ENCODE measurements around the gene TMEM209. TPM values are rescaled to one million over a fixed set of nuclear protein-coding genes. Genes with fewer than 3 reads are reported as not detected.
"Not testable (repeated sequence)": the region's sequence is repeated elsewhere in the genome, so short reads cannot be mapped to it uniquely, and the experiment has no call there.

The TMEM209 gene
- 10 to 100 TPM; 40.2 to 43.4 TPM for total RNA-seq

DNA sequence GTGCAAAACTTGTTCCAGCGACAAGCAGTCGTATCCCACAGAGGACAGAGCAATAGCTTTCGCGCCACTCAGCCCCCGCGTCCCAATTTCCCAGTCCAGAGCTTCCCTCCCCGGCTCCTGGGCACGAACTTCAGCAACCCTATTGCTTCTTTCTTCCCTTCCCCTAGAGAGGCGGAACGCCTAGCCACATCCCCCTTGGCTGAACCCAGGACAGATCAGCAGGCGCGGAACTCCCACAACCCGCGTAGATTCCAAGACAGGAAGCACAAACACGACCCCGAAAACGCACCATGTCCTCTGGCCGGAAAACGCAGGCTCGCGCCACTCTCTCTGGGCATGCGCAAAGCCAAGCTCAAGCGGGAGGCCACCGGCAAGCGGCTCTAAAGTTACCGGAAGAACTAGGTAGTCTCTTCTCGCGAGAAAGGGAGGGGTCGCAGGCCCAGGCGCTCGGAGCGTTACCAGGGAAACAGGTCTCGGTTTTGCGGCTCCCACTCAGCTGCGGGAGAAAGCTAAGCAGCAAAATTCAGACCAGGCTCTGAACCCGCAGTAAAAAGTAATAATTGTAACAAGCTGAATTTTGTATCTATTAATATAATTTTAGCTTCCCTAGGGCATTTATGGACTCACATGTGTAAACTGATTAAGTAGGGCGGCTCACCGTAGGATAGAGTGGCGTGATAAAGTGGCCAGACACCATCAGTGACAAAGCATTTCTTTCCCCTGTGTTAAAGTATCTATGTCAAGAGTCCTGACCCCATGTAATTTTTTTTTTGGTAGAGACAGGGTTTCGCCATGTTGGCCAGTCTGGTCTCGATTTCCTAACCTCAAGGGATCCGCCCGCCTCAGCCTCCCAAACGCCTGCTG is at the start of gene TMEM209:
Gene TMEM209, minus strand, starts transcription at position 323 of the 864 bp plus-strand sequence. Its CDS starts 31 bp downstream, at position 292.
- ChIA-PET POLR2A (interaction anchor here (0.6 to 1.7 kb wide), 24 partner anchors 10 to 905 kb away, joined by 3 to 22 read pairs (median 4); partner anchors contain the start of genes CEP41, KLHDC10 and ZC3HC1), CTCF (interaction anchor here (0.6 to 1.9 kb wide), 10 partner anchors 10 to 627 kb away, joined by 3 to 9 read pairs (median 3); partner anchors contain the start of gene KLHDC10)
- peaks cover 30% of the 10 kb centered on the region for H3K36me3 Mint-ChIP-seq (ENCODE audit: low read depth)
- peak within 1 kb of the TSS; percentile 100 for H3K27ac Mint-ChIP-seq
- H3K4me3 Mint-ChIP-seq: peak within 1 kb of the TSS; percentile 100
- H3K4me1 Mint-ChIP-seq (ENCODE audit: low read depth): peaks cover 31% of the 10 kb centered on the region
- DNase-seq: peak; percentile 96
- ATAC-seq: peak; percentile 94
- peaks cover 2% of the 10 kb centered on the region for H3K27me3 Mint-ChIP-seq (ENCODE audit: low read depth)
- H3K9me3 Mint-ChIP-seq (ENCODE audit: insufficient read depth): no peaks in the 10 kb centered on the region

DNA sequence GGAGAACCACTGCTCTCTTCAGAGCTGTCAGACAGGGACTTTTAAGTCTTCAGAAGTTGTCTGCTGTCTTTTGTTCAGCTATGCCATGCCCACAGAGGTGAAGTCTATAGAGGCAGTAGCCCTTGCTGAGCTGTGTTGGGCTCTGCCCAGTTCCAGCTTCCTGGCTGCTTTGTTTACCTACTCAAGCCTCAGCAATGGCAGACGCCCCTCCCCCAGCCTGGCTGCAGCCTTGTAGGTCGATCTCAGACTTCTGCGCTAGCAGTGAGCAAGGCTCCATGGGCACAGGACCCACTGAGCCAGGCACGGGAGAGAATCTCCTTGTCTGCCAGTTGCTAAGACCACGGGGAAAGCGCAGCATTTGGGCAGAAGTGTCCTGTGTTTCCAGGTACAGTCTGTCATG is 49.3 kb upstream of the TMEM209 start:
- CTCF ChIA-PET: no interaction called here

DNA sequence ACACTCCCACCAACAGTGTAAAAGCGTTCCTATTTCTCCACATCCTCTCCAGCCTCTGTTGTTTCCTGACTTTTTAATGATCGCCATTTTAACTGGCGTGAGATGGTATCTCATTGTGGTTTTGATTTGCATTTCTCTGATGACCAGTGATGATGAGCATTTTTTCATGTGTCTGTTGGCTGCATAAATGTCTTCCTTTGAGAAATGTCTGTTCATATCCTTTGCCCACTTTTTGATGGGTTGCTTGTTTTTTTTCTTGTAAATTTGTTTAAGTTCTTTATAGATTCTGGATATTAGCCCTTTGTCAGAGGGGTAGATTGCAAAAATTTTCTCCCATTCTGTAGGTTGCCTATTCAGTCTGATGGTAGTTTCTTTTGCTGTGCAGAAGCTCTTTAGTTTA is 44.4 kb upstream of the TMEM209 start:
- ATAC-seq; H3K36me3 Mint-ChIP-seq (ENCODE audit: low read depth); DNase-seq; H3K4me1 Mint-ChIP-seq (ENCODE audit: low read depth); H3K27ac Mint-ChIP-seq; H3K4me3 Mint-ChIP-seq; CTCF ChIA-PET; H3K9me3 Mint-ChIP-seq (ENCODE audit: insufficient read depth); POLR2A ChIA-PET: not testable (repeated sequence)
- H3K27me3 Mint-ChIP-seq (ENCODE audit: low read depth): peaks cover 20% of the 10 kb centered on the region

More for the DNA sequence above, 49.3 kb upstream of the TMEM209 start:
- H3K27ac Mint-ChIP-seq: no peak overlapping the region
- peaks cover 6% of the 10 kb centered on the region for H3K9me3 Mint-ChIP-seq (ENCODE audit: insufficient read depth)
- peaks cover 16% of the 10 kb centered on the region for H3K27me3 Mint-ChIP-seq (ENCODE audit: low read depth)
- no peak for ATAC-seq
- POLR2A ChIA-PET: no interaction called here
- no peak for DNase-seq
- no peak overlapping the region for H3K4me3 Mint-ChIP-seq
- H3K4me1 Mint-ChIP-seq (ENCODE audit: low read depth): no peaks in the 10 kb centered on the region
- H3K36me3 Mint-ChIP-seq (ENCODE audit: low read depth): no peaks in the 10 kb centered on the region

DNA sequence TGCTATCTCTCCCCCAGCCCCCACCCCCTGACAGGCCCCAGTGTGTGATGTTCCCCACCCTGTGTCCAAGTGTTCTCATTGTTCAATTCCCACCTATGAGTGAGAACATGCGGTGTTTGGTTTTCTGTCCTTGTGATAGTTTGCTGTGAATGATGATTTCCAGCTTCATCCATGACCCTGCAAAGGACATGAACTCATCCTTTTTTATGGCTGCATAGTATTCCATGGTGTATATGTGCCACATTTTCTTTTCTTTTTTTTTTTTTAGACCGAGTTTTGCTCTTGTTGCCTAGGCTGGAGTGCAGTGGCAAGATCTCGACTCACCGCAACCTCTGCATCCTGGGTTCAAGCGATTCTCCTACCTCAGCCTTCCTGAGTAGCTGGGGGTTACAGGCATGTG is 43.6 kb upstream of the TMEM209 start:
- H3K4me1 Mint-ChIP-seq (ENCODE audit: low read depth); CTCF ChIA-PET; POLR2A ChIA-PET; ATAC-seq; DNase-seq; H3K27ac Mint-ChIP-seq; H3K4me3 Mint-ChIP-seq; H3K36me3 Mint-ChIP-seq (ENCODE audit: low read depth); H3K9me3 Mint-ChIP-seq (ENCODE audit: insufficient read depth): not testable (repeated sequence)
- H3K27me3 Mint-ChIP-seq (ENCODE audit: low read depth): peaks cover 17% of the 10 kb centered on the region

DNA sequence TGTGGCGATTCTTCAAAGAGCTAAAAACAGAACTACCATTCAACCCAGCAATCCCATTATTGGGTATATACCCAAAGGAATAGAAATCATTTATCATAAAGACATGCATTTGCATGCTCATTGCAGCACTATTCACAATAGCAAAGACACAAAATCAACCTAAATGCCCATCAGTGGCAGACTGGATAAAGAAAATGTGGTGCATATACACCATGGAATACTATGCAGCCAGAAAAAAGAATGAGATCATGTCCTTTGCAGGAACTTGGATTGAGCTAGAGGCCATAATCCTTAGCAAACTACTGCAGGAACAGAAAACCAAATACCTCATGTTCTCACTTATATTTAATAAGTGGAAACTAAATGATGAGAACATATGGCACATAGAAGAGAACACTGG is 41.3 kb upstream of the TMEM209 start:
- H3K27me3 Mint-ChIP-seq (ENCODE audit: low read depth); H3K36me3 Mint-ChIP-seq (ENCODE audit: low read depth); H3K27ac Mint-ChIP-seq; CTCF ChIA-PET; POLR2A ChIA-PET; H3K9me3 Mint-ChIP-seq (ENCODE audit: insufficient read depth); H3K4me3 Mint-ChIP-seq; DNase-seq; ATAC-seq: not testable (repeated sequence)
- H3K4me1 Mint-ChIP-seq (ENCODE audit: low read depth): peaks cover 11% of the 10 kb centered on the region

DNA sequence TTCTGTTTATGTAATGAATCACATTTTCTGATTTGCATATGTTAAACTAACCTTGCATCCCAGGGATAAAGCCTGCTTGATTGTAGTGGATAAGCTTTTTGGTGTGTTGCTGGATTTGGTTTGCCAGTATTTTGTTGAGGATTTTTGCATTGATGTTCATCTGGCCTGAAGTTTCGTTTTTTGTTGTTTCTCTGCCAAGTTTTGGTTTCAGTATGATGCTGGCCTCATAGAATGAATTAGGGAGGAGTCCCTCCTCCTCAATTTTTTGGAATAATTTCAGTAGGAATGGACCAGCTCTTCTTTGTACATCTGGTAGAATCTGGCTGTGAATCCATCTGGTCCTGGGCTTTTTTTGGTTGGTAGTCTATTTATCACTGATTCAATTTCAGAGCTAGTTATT is 38.3 kb upstream of the TMEM209 start:
- CTCF ChIA-PET: interaction anchor here (0.9 to 3.0 kb wide), 7 partner anchors 51 to 514 kb away, joined by 4 to 22 read pairs (median 5); partner anchors contain the start of gene KLHDC10
- DNase-seq; H3K9me3 Mint-ChIP-seq (ENCODE audit: insufficient read depth); H3K27me3 Mint-ChIP-seq (ENCODE audit: low read depth); H3K36me3 Mint-ChIP-seq (ENCODE audit: low read depth); H3K27ac Mint-ChIP-seq; POLR2A ChIA-PET; H3K4me3 Mint-ChIP-seq; ATAC-seq: not testable (repeated sequence)
- H3K4me1 Mint-ChIP-seq (ENCODE audit: low read depth): peaks cover 11% of the 10 kb centered on the region

DNA sequence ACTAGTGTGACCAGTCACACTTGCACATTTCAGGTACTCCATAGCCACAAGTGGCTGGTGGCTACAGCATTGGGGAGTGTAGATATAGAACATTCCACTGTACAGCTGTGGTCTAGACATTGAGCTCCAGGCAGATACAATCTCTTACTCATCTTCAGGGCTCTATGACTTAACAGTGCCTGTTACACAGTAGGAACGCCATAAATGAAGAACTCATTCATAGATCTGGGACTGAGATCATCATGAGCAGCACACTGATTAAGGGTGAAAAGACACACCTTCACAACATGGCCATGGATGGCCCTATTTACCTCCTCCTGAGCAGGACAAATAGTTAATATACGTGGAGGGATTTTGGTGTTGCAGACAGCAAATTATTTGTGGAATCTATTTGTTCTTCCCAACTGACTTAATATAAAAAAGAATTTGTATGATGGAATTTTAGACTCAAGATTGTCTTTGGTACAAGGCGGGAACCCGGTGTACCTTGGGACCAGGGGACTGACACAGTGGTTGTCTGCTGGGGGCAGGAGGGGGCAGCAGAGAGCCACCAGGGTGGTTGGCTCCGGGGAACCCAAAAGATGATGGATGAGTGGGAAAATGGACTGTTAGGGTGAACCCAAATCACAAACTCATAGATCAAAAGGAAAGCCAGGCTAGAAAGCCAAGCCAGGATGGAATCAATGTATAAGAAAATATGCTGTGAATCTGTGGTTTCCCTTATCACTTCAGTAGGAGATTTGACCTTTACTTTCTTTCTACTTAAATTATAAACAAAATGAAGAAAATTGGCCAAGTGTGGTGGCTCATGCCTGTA is 37.2 kb upstream of the TMEM209 start:
- Mint-ChIP-seq H3K9me3 (ENCODE audit: insufficient read depth) (peaks cover 4% of the 10 kb centered on the region), H3K4me1 (ENCODE audit: low read depth) (peaks cover 11% of the 10 kb centered on the region), H3K36me3 (ENCODE audit: low read depth) (no peaks in the 10 kb centered on the region), H3K4me3 (no peak overlapping the region), H3K27ac (no peak overlapping the region), H3K27me3 (ENCODE audit: low read depth) (peaks cover 4% of the 10 kb centered on the region)
- ChIA-PET CTCF (interaction anchor here (0.7 to 3.0 kb wide), 5 partner anchors 171 to 515 kb away, joined by 3 to 22 read pairs (median 4); partner anchors contain the start of gene KLHDC10), POLR2A (no interaction called here)
- ATAC-seq: peak; percentile 90
- peak; percentile 69 for DNase-seq

DNA sequence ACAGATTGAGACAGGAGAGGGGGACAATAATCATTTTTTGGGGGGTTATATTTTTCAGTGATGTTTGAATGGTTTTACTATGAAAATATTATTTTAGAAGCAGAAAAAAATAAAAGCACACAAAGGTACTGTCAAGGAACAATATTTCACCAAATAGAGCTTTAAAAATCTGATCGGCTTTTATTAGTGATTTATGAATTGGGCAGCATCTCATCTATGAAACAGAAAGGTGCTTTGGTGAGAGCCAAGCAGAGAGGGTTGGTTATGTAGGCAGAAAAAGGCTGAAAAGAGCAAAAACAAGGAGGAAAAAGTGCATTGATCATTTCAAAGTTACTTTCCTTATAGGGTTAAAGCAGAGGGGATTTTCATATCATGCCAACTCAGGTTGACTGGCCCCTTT is 35.0 kb upstream of the TMEM209 start:
- ChIA-PET POLR2A (interaction anchor here (1.6 kb wide), 1 partner anchor 35 kb away, joined by 4 read pairs; the partner anchor contains the start of gene TMEM209), CTCF (interaction anchor here (1.0 to 2.3 kb wide), 2 partner anchors 168 to 518 kb away, joined by 3 to 8 read pairs; no protein-coding TSS in a partner anchor)
- ATAC-seq (no peak), DNase-seq (no peak)
- H3K4me1 Mint-ChIP-seq (ENCODE audit: low read depth): peaks cover 11% of the 10 kb centered on the region
- H3K27ac Mint-ChIP-seq: no peak overlapping the region
- peaks cover 4% of the 10 kb centered on the region for H3K9me3 Mint-ChIP-seq (ENCODE audit: insufficient read depth)
- H3K4me3 Mint-ChIP-seq: no peak overlapping the region
- H3K36me3 Mint-ChIP-seq (ENCODE audit: low read depth): no peaks in the 10 kb centered on the region
- H3K27me3 Mint-ChIP-seq (ENCODE audit: low read depth): peaks cover 15% of the 10 kb centered on the region

DNA sequence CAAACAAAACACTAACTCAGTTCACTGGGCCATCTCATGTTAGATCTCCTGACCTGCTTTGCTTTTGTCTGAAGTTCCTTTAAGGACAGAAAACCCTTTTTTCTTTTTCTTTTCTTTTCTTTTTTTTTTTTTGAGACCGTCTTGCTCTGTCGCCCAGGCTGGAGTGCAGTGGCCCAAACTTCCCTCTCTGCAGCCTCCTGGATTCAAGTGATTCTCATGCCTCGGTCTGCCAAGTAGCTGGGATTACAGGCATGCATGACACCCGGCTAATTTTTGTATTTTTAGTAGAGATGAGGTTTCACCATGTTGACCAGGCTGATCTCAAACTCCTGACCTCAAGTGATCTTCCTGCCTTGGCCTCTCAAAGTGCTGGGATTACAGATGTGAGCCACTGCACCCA is 31.2 kb upstream of the TMEM209 start:
- peaks cover 10% of the 10 kb centered on the region for H3K27me3 Mint-ChIP-seq (ENCODE audit: low read depth)
- POLR2A ChIA-PET; ATAC-seq; H3K4me3 Mint-ChIP-seq; H3K9me3 Mint-ChIP-seq (ENCODE audit: insufficient read depth); H3K27ac Mint-ChIP-seq; CTCF ChIA-PET; DNase-seq; H3K4me1 Mint-ChIP-seq (ENCODE audit: low read depth); H3K36me3 Mint-ChIP-seq (ENCODE audit: low read depth): not testable (repeated sequence)

DNA sequence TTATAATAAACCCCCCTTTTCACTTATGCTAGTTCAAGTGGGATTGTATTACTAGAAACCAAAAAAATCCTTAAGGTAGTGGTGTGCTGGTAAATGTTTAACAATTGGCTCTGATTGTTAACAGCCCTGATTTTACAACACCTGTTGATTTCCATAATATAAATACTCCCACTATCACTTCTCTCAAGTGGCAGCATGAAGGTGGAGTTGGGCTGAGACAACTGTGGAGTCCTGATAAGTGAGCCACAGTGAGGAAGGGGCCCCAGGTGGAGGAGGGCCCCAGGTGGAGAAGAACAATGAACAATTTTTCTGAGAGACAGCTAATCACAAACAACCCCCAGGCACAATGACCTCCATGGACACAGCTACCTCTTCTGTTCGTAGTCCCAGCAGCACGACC is 28.9 kb upstream of the TMEM209 start:
- Mint-ChIP-seq H3K4me3 (no peak overlapping the region), H3K4me1 (ENCODE audit: low read depth) (no peaks in the 10 kb centered on the region)
- CTCF ChIA-PET: no interaction called here

DNA sequence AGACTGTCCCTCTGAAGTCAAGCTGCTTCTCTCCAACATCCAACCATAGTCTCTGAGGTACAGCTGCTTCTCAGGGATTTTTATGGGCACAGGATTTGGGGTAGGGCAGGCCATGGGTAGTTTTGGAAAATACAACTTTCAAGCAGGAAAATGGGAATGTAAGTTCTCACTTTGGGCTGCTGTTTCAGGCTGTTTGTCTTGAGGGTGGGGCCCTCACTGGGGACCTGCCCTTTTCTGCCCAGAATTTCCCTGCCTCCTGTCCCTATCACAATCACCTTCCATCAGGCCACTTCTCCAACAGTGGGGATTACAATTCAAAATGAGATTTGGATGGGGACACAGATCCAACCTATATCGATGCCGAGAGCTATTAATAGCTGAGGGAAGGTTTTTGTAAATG is 27.0 kb upstream of the TMEM209 start:
- ATAC-seq (no peak), DNase-seq (no peak)
- Mint-ChIP-seq H3K27ac (no peak overlapping the region), H3K36me3 (ENCODE audit: low read depth) (no peaks in the 10 kb centered on the region), H3K27me3 (ENCODE audit: low read depth) (peaks cover 10% of the 10 kb centered on the region), H3K4me1 (ENCODE audit: low read depth) (no peaks in the 10 kb centered on the region), H3K9me3 (ENCODE audit: insufficient read depth) (no peaks in the 10 kb centered on the region), H3K4me3 (no peak overlapping the region)
- ChIA-PET CTCF (no interaction called here), POLR2A (no interaction called here)

More for the DNA sequence above, 28.9 kb upstream of the TMEM209 start:
- POLR2A ChIA-PET: no interaction called here
- H3K27ac Mint-ChIP-seq: no peak overlapping the region
- DNase-seq (no peak), ATAC-seq (no peak)
- peaks cover 11% of the 10 kb centered on the region for H3K27me3 Mint-ChIP-seq (ENCODE audit: low read depth)
- H3K36me3 Mint-ChIP-seq (ENCODE audit: low read depth): no peaks in the 10 kb centered on the region
- H3K9me3 Mint-ChIP-seq (ENCODE audit: insufficient read depth): no peaks in the 10 kb centered on the region

DNA sequence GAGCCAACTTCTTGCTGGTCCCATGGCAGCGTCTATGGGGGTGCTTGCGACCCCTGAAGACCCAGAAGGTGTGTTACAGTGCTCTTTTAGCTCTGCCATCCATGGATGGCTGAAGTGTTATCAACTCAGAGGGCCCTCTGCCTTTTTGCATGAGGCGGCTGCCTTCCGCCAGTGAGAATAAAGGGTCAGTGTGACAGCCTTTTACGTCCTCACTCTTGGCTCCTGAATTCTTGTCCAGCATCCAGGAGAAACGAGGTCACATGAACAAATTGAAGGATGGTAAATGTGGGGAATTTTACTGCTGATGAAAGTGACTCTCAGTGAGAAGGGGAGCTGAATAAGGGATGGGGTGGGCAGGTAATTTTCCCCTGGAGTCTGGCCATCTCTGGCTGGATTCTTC is 26.6 kb upstream of the TMEM209 start:
- ChIA-PET POLR2A (no interaction called here), CTCF (no interaction called here)
- no peak for DNase-seq
- H3K4me3 Mint-ChIP-seq: no peak overlapping the region
- no peaks in the 10 kb centered on the region for H3K4me1 Mint-ChIP-seq (ENCODE audit: low read depth)
- H3K27ac Mint-ChIP-seq: no peak overlapping the region
- H3K36me3 Mint-ChIP-seq (ENCODE audit: low read depth): no peaks in the 10 kb centered on the region
- ATAC-seq: no peak
- no peaks in the 10 kb centered on the region for H3K9me3 Mint-ChIP-seq (ENCODE audit: insufficient read depth)
- peaks cover 7% of the 10 kb centered on the region for H3K27me3 Mint-ChIP-seq (ENCODE audit: low read depth)

Data from activated CD8-positive, alpha-beta T cell treated with anti-CD3 and anti-CD28 coated beads, Interleukin-2, amount 10 ng/mL, durations not matched to agents 7 days and 5 days (primary cell).